ENCODE measurements around the gene ATG7. TPM values are rescaled to one million over a fixed set of nuclear protein-coding genes. Genes with fewer than 3 reads are reported as not detected.

ATG7 gene
- total RNA-seq, 2 donors from 2014 or later = 23.5 to 36.6 TPM

DNA sequence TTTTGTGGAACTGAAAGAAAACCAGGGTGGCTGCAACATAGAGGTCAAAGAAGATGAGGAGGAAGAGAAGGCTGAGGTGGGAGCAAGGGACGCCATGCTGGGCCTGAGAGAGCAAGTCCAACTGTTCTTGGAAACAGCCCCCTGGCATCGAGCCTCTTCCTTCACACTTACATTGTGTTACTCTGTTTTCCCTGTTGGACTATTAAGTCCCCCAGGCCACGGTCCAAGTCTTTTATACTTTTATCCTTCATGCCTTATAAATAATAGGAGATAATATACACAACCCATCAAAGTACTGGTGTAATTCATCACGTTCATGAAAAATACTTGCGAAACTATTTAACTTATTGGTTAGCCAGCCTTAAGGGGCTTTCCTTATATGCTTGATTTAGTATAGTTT is 79.3 kb downstream of the ATG7 start:
- H3K36me3 Mint-ChIP-seq = peaks cover 32 to 49% of the 10 kb centered on the region in 2 donors
- ATAC-seq (no peak), DNase-seq (ENCODE audit: low spot score in 2 of 2) (no peak)
- H3K27ac Mint-ChIP-seq = no peak overlapping the region
- no peaks in the 10 kb centered on the region for H3K9me3 Mint-ChIP-seq

DNA sequence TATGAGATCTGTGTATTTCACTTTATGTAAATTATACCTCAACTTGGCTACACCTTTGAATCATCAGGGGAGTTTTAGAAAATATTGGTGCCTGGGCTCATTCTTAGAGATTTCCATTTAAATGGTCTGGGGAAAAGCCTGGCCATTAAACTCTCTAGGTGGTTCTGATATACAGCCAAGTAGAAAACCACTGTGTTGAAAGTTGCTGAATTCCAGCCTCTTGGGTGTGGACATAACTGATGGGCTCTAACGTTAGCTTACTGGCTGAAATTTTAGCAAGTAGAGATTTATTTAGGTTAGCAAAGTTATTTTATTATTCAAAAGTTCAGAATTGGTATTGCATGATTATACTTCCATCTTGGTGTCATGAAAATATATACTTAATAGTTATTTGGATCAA is 84.1 kb downstream of the ATG7 start:
- H3K36me3 Mint-ChIP-seq = peaks cover 2 to 9% of the 10 kb centered on the region in 2 donors
- no peak overlapping the region for H3K27ac Mint-ChIP-seq
- ATAC-seq (no peak), DNase-seq (ENCODE audit: low spot score in 2 of 2) (no peak)
- H3K9me3 Mint-ChIP-seq = no peaks in the 10 kb centered on the region

DNA sequence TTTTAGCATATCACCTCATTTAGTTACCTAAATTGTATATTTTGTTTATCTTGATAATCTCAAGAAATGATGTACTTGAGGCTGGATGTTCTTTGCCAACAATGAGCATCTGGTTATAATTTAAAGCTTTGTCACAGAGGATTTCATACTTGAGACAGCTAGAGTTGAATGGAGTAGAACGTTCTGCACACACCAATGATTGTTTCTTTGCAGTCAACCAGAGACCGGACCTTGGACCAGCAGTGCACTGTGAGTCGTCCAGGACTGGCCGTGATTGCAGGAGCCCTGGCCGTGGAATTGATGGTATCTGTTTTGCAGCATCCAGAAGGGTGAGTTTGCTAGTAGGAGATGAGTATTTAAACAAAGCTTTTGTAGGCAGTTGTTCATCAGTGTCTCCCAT is 90.4 kb downstream of the ATG7 start:
- Mint-ChIP-seq H3K36me3 (peaks cover 9 to 18% of the 10 kb centered on the region in 2 donors), H3K27ac (no peak overlapping the region), H3K9me3 (no peaks in the 10 kb centered on the region)
- peak in 1 of 2 donors; percentile 35 for ATAC-seq
- DNase-seq (ENCODE audit: low spot score in 2 of 2) = no peak

DNA sequence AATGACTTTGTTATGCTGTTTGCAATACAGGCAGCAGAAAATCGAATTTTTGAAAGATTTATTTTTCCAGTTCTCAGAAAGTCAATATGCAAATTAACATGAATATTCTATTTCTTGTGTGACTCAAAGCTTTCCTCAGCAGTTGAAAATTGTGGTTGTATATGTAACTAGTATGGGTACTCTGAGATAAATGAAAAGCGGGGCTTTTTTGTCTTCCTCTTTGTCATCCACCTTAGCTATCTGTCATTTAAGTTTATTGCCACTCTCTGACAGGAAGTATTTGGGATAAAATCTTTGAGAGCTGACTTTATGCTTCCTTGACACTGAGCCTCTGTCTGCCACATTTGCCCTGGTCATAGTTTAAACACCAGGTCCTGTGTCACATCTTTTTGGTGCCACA is 91.5 kb downstream of the ATG7 start:
- peaks cover 9 to 18% of the 10 kb centered on the region in 2 donors for H3K36me3 Mint-ChIP-seq
- peak; percentile 68 to 89 for ATAC-seq
- peak overlapping the region in 1 of 2 donors; percentile 54 for H3K27ac Mint-ChIP-seq
- no peak for DNase-seq (ENCODE audit: low spot score in 2 of 2)
- H3K9me3 Mint-ChIP-seq = no peaks in the 10 kb centered on the region

DNA sequence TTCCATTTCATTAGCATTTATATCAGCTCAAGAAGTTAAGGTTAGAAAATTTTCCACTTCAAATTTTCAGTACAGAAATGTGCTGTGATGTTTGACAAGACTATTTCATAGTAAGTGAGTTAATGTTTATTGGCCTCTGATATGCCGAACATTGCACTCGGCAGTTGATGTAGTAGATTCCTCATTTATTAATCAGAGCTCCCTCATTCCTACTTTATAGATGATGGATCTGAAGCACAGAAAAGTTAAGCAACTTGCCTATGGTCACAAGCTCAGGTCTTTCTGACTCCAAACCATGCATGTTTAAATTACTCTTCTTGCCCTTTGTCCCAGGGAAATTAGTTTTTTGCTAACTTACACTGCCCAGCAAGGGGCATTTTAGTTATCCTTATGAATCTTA is 92.0 kb downstream of the ATG7 start:
- H3K36me3 Mint-ChIP-seq = peaks cover 9 to 20% of the 10 kb centered on the region in 2 donors
- H3K9me3 Mint-ChIP-seq = no peaks in the 10 kb centered on the region
- ATAC-seq (no peak), DNase-seq (ENCODE audit: low spot score in 2 of 2) (no peak)
- H3K27ac Mint-ChIP-seq = peak overlapping the region; percentile 23 to 54

DNA sequence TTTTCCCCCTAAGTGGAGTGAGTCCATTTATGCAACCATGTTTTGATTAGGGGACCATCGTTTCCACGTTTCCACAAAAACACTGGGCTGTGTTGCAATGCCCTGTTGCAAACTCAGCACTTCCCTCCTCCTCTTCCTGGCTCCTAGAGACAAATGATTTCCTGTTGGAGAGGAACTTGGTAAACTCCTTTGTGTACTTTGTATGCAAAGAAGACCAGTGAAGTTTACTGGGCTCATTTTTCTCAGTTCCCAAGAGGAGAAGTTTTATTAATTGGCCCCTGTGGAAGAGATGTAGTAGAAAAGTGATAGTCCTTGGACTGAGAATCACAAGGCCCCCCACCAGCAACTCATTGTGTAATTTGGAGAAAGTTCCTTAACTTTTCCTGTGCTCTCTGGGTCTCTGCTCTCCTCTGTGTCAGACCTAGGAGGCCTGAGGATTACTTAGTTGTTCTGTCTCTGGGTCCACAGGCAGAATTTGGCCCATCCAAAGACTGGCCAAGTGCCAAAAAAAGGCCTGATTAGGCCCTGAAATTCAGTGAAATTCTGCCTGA is 95.0 kb downstream of the ATG7 start:
- no peak for DNase-seq (ENCODE audit: low spot score in 2 of 2)
- peaks cover 9 to 24% of the 10 kb centered on the region in 2 donors for H3K36me3 Mint-ChIP-seq
- no peak for ATAC-seq
- H3K27ac Mint-ChIP-seq = peak overlapping the region in 1 of 2 donors; percentile 36
- H3K9me3 Mint-ChIP-seq = no peaks in the 10 kb centered on the region

DNA sequence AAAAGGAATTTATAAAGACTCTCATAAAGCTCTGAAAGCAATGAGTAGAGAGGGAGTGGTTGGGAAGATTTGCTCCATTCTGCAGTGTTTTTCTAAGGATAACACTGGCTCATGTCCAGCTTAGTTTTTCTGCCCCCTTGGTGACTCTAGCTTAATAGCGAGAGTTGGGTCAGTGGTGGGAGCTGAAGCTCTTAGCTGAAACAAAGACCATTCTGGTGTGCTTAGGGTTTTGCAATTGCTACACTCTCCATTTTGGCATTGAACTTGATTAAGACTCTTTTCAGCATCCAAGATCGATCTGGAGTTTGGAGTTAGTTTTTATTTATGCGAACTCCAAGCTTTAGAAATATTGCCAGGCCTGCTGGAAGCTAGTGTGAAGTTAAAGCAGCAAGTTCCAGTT is 98.0 kb downstream of the ATG7 start:
- H3K27ac Mint-ChIP-seq = no peak overlapping the region
- H3K9me3 Mint-ChIP-seq = no peaks in the 10 kb centered on the region
- H3K36me3 Mint-ChIP-seq = peaks cover 0 to 11% of the 10 kb centered on the region in 2 donors
- no peak for ATAC-seq
- DNase-seq (ENCODE audit: low spot score in 2 of 2) = no peak

DNA sequence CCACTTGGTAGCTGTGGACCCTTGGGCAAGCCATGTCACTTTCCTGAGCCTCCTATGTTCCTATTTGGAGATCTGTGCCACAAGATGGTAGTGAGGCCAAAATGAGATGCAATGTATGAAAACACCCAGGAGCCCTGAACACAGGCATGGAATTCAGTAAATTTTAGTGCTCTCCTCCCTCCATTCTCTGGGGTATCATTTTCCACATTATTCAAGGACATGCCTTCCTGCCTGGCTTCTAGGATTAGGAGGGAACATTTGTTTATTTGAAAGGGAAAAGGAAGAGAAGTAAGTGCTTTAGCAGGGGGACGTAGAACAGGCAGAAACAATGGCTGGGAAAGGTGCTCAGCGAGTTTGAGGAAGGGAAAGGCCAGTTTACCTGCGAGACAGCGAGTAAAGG is 98.8 kb downstream of the ATG7 start:
- no peak for ATAC-seq
- Mint-ChIP-seq H3K27ac (peak overlapping the region; percentile 2 to 5), H3K36me3 (peaks cover 0 to 11% of the 10 kb centered on the region in 2 donors), H3K9me3 (no peaks in the 10 kb centered on the region)
- DNase-seq (ENCODE audit: low spot score in 2 of 2) = no peak

DNA sequence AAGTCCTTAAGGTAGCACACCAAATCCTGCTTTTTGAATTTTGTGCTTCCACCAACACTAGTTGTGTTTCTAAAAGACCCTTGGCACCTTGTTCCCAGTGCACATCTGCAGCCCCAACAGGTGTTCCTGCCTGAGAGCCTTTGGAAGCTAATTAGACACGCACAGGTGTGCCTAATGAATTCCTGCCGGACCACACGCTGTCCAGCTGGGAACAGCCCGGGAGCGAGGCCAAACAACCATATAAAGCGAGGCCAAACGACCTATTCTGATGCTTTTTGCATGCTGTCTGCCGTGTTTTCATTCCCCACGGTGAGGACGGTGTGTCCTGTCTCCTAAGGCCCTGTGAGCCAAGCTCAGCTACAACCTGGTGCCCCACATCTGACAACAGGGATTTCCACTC is 99.5 kb downstream of the ATG7 start:
- Mint-ChIP-seq H3K27ac (no peak overlapping the region), H3K36me3 (peaks cover 0 to 6% of the 10 kb centered on the region in 2 donors), H3K9me3 (no peaks in the 10 kb centered on the region)
- ATAC-seq (no peak), DNase-seq (ENCODE audit: low spot score in 2 of 2) (no peak)

DNA sequence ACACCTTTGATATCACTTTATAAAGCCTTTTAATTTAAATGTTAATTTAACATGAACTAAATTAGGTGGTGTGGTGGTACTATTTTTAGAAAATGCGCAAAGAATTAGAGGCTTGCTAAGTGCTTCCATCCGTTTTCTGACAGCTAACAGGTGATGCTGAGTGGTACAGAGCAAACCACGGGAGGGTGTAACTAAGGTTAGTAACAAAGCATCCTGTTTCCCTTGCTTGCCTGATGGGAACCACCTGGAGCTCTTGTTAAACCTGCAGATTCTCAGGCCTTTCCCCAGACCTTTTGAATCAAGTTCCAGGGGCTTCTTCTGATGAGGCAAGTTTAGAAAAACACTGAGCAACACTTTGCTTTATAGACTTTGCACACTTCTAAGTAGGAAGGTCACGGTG is 101.0 kb downstream of the ATG7 start:
- no peak overlapping the region for H3K27ac Mint-ChIP-seq
- peaks cover 0 to 6% of the 10 kb centered on the region in 2 donors for H3K36me3 Mint-ChIP-seq
- ATAC-seq = peak in 1 of 2 donors; percentile 50
- H3K9me3 Mint-ChIP-seq = no peaks in the 10 kb centered on the region
- DNase-seq (ENCODE audit: low spot score in 2 of 2) = no peak

DNA sequence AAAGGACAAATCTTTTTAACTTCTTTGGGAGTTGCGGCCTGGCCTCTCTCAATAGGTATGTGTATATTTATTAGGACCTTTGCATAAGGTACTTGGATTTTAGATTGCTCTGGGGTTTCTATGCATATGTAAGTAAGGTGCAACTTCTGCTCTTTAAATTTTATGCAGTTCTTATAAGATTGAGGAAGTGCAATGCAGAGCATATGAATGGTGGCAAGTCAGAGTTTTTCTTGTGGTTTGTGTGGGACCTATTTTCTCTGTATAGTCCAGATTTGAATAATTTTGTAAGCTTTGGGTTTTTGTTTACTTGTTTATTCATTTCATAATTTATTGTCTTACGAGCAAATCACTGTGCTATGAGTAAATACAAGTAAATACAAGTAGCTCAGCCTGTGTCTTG is 101.5 kb downstream of the ATG7 start:
- peaks cover 0 to 6% of the 10 kb centered on the region in 2 donors for H3K36me3 Mint-ChIP-seq
- ATAC-seq (no peak), DNase-seq (ENCODE audit: low spot score in 2 of 2) (no peak)
- no peak overlapping the region for H3K27ac Mint-ChIP-seq
- H3K9me3 Mint-ChIP-seq = no peaks in the 10 kb centered on the region

DNA sequence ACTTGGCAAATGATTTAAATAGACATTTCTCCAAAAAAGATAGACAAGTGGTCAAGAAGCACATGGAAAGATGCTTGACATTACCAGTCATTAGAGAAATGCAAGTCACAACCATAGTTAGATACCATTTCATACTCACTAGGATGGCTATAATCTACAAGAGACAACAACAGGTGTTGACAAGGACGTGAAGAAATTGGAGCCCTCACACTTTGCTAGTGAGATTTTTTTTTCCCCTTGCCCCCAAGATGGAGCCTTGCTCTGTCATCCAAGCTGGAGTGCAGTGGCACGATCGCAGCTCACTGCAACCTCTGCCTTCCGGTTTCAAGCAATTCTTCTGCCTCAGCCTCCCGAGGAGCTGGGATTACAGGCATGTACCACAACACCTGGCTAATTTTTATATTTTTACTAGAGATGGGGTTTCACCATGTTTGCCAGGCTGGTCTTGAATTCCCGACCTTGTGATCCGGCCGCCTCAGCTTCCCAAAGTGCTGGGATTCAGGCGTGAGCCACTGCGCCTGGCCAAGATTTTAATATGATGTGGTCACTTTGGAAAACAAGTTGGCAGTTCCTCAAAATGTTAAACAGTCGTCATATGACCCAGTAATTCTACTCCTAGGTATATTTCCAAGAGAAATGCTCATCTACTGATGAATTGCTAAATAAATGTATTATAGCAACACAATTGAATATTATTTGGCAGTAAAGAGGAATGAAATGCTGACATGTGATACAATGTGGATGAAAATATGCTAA is 103.3 kb downstream of the ATG7 start:
- Mint-ChIP-seq H3K36me3 (no peaks in the 10 kb centered on the region), H3K27ac (no peak overlapping the region), H3K9me3 (no peaks in the 10 kb centered on the region)
- no peak for ATAC-seq
- no peak for DNase-seq (ENCODE audit: low spot score in 2 of 2)

DNA sequence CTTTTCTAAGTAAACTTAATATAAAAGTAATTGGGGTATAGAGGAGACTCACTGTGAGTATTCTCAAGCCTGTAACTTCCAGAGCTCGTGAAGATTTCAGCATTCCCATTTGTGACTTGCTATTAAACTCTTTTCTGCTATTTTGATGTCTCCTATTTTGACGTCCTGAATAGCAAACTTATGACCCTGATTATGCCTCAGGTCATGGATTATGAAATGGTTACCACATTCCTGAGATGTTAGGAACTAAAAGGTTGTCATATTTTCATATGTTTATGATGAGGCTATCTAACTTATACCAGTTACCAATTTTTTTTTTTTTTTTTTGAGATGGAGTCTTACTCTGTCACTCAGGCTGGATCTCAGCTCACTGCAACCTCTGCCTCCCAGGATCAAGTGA is 105.5 kb downstream of the ATG7 start:
- Mint-ChIP-seq H3K9me3 (no peaks in the 10 kb centered on the region), H3K27ac (no peak overlapping the region), H3K36me3 (no peaks in the 10 kb centered on the region)
- ATAC-seq = no peak
- no peak for DNase-seq (ENCODE audit: low spot score in 2 of 2)

DNA sequence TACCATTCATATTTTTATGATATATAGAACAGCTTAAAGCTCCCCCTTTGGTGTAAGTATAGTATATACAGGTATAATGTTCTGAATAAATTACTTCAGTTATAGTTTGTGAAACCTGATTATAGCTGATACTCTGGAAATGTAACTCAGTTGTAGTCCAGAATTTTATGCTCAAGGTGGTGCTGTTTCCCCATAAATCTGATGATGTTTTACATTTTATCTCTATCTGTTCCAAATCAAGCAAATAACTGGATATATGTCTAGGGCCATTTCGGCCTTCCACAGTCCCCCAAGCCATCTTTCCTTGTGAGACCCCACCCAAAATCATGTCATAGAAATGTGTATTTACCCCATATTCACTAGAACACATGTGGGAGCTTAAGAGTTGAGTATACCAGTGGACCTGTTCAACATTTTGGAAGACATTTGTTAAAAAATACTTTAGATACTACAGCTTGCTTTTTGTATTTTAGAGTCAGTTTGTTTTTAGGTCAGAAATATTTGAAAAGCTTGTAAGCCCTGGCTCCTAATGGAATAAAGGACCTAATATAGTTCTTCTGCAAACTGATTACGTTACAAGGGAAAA is 107.1 kb downstream of the ATG7 start:
- H3K27ac Mint-ChIP-seq = no peak overlapping the region
- no peak for DNase-seq (ENCODE audit: low spot score in 2 of 2)
- no peaks in the 10 kb centered on the region for H3K9me3 Mint-ChIP-seq
- H3K36me3 Mint-ChIP-seq = no peaks in the 10 kb centered on the region
- ATAC-seq = no peak

DNA sequence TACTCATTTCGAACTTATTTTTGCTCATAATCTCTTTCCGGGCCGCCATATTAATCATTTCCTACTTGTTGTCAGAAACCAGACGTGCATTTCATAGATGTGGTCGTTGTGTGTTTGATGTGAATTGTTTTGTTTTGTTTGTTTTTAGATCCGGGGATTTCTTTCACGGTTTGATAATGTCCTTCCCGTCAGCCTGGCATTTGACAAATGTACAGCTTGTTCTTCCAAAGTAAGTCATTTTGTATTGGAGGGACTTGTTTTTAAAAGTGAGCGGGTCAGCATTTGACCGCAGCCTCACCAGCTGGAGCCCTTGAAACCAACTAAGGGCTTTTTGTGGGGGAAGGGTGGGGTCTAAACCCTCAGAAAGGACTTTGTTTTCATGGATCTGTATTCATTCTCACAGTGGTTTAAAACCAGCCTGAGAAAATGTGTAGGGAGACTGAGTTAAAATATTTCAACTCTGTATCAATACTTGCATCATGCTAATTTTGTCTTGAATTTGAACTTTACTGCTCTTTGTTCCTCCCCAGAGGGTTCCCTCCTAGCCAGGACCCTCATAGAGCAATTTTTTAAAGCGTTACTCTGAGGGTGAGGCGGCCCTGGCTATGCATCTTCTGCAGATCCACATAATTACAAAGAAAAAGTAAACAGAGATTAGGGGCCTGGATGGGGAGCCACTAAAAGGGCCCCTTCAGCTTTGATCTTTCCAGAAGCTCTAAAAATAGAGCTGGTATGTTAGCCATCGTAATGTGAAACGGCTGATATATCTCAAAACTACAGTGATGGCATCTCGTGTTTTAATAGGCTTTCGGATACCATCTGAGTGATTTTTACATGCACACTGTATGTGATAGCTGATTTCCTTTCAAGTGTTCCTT is 107.9 kb downstream of the ATG7 start:
- H3K27ac Mint-ChIP-seq = no peak overlapping the region
- DNase-seq (ENCODE audit: low spot score in 2 of 2) (no peak), ATAC-seq (no peak)
- H3K9me3 Mint-ChIP-seq = no peaks in the 10 kb centered on the region
- H3K36me3 Mint-ChIP-seq = no peaks in the 10 kb centered on the region

DNA sequence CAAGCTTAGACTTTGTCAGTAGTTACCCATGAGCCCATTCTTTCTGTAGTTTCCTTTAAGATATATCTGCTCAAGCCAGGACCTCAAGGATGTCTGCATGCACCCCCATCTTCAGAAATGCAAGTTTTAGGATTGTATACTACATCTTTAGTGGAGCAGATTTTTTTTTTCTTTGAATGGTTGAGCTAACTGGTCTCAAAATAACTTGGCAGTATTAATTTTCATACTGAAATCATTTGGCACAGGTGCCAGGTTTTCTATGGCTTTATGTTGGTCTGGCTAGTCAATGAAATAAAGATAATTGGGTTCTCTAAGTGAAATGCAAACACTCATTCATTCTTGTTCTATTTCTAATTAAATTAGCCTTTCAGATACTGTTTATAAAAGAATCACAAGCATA is 108.9 kb downstream of the ATG7 start:
- no peak for ATAC-seq
- Mint-ChIP-seq H3K9me3 (no peaks in the 10 kb centered on the region), H3K36me3 (no peaks in the 10 kb centered on the region)

DNA sequence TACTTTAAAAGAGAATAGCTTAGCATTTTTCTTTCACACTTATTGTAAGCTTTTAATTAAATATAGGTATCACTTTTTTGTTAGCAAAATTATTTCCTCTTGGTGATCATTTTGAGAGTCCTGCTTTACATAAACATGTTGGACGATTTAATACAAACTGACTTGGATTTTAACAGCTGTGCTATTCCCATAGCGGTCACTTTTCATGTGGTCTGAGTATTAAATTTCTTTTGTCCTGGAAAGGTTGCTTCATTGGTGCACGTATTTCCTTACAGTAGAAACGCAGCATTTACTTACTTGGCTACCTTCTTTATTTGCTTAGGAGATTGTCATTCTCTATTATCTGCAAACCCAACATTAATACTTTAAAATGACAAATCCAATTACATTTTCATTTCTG is 109.4 kb downstream of the ATG7 start:
- ATAC-seq = no peak
- Mint-ChIP-seq H3K9me3 (no peaks in the 10 kb centered on the region), H3K27ac (no peak overlapping the region), H3K36me3 (no peaks in the 10 kb centered on the region)
- DNase-seq (ENCODE audit: low spot score in 2 of 2) = no peak

More for the DNA sequence above, 108.9 kb downstream of the ATG7 start:
- no peak for DNase-seq (ENCODE audit: low spot score in 2 of 2)
- no peak overlapping the region for H3K27ac Mint-ChIP-seq
